Epithelial cell of prostate (primary cell): Measurements from ENCODE around the gene SLC22A9.
"Not testable (repeated sequence)": the region's sequence is repeated elsewhere in the genome, so short reads cannot be mapped to it uniquely, and the experiment has no call there.

Source experiments
- DNase-seq: peaks from one replicate; pipeline ENCODE4 v3.0.0-alpha.2; 2011; ENCODE audit warnings: low read depth, low spot score
- H3K27ac ChIP-seq: fragments of 450-650 bp; 2 replicates; pipeline ENCODE4 v1.5.1; 2017; ENCODE audit warnings: mild to moderate bottlenecking

The SLC22A9 gene

GRCh38 chr11:63369165-63369970, at the start of gene SLC22A9:
Gene SLC22A9 (plus strand): TSS chr11:63369785. CDS start chr11:63370057, 272 bp downstream.
- H3K27ac ChIP-seq = no peak within 1 kb of the TSS
- no peak for DNase-seq

GRCh38 chr11:63321723-63322122, 47.9 kb upstream of the SLC22A9 start:
- DNase-seq = no peak
- H3K27ac ChIP-seq = no peak overlapping the region

GRCh38 chr11:63335089-63335488, 34.5 kb upstream of the SLC22A9 start:
- H3K27ac ChIP-seq, DNase-seq: not testable (repeated sequence)

GRCh38 chr11:63337070-63337469, 32.5 kb upstream of the SLC22A9 start:
- DNase-seq = no peak
- no peak overlapping the region for H3K27ac ChIP-seq

- H3K27ac ChIP-seq = no peak overlapping the region
- no peak for DNase-seq
These were observed 26.5 kb upstream of the SLC22A9 start for GRCh38 chr11:63343130-63343529.

GRCh38 chr11:63352144-63352543, 17.4 kb upstream of the SLC22A9 start:
- DNase-seq = no peak
- no peak overlapping the region for H3K27ac ChIP-seq

GRCh38 chr11:63362196-63362793, 7.3 kb upstream of the SLC22A9 start:
- H3K27ac ChIP-seq = no peak overlapping the region

GRCh38 chr11:63369971-63370588, 495 bp downstream of the SLC22A9 start:
- no peak overlapping the region for H3K27ac ChIP-seq
- DNase-seq = no peak

More at GRCh38 chr11:63362196-63362793, 7.3 kb upstream of the SLC22A9 start:
- no peak for DNase-seq

GRCh38 chr11:63371396-63371795, 1.8 kb downstream of the SLC22A9 start:
- H3K27ac ChIP-seq = no peak overlapping the region
- DNase-seq = no peak

- DNase-seq = no peak
- H3K27ac ChIP-seq = no peak overlapping the region
These were observed 5.8 kb downstream of the SLC22A9 start for GRCh38 chr11:63375434-63375833.

- DNase-seq = no peak
- H3K27ac ChIP-seq = no peak overlapping the region
These were observed 10.5 kb downstream of the SLC22A9 start for GRCh38 chr11:63380130-63380529.

GRCh38 chr11:63395697-63396096, 26.1 kb downstream of the SLC22A9 start:
- no peak overlapping the region for H3K27ac ChIP-seq
- no peak for DNase-seq

- DNase-seq = no peak
- no peak overlapping the region for H3K27ac ChIP-seq
These were observed 34.8 kb downstream of the SLC22A9 start for GRCh38 chr11:63404161-63404935.

GRCh38 chr11:63405114-63405513, 35.5 kb downstream of the SLC22A9 start:
- no peak overlapping the region for H3K27ac ChIP-seq
- DNase-seq = no peak

GRCh38 chr11:63406458-63406857, 36.9 kb downstream of the SLC22A9 start:
- no peak overlapping the region for H3K27ac ChIP-seq
- no peak for DNase-seq

GRCh38 chr11:63417174-63417852, 47.7 kb downstream of the SLC22A9 start:
- H3K27ac ChIP-seq = no peak overlapping the region
- no peak for DNase-seq

- DNase-seq = no peak
- H3K27ac ChIP-seq = no peak overlapping the region
These were observed 58.5 kb downstream of the SLC22A9 start for GRCh38 chr11:63427971-63428508.

GRCh38 chr11:63430731-63431130, 61.1 kb downstream of the SLC22A9 start:
- not testable (repeated sequence) for DNase-seq, H3K27ac ChIP-seq

GRCh38 chr11:63435351-63435750, 65.8 kb downstream of the SLC22A9 start:
- not testable (repeated sequence) for H3K27ac ChIP-seq, DNase-seq

GRCh38 chr11:63435831-63436230, 66.2 kb downstream of the SLC22A9 start:
- not testable (repeated sequence) for DNase-seq, H3K27ac ChIP-seq
